ENCODE data around the gene LRRC51. TPM values are rescaled to one million over a fixed set of nuclear protein-coding genes. Genes with fewer than 3 reads are reported as not detected.
A peak's percentile ranks its signal among the peaks of the same experiment; 100 is the strongest.

Gene LRRC51
- total and polyA plus RNA-seq, 3 experiments from 2014 or later, result 2.6 to 8.9 (median 8.2) TPM

GRCh38 chr11:72084076-72084475 is 3.4 kb downstream of the LRRC51 start:
- no peaks in the 10 kb centered on the region for H3K9me3 Mint-ChIP-seq
- Histone ChIP-seq H3K27ac (ENCODE audit: low read depth, low read length) (no peak overlapping the region), H3K9me3 (ENCODE audit: low read length) (no peaks in the 10 kb centered on the region), H3K36me3 (ENCODE audit: insufficient read depth, low read length) (peaks cover 5% of the 10 kb centered on the region), H3K27me3 (ENCODE audit: insufficient read depth, low read length, poor library complexity, severe bottlenecking) (no peaks in the 10 kb centered on the region), H3K4me1 (ENCODE audit: insufficient read depth, low read length) (peaks cover 19% of the 10 kb centered on the region), H3K4me3 (ENCODE audit: low read length) (no peak overlapping the region)
- POLR2A ChIA-PET, result interaction anchor here (1.5 kb wide), 1 partner anchor 44 kb away, joined by 3 read pairs; no protein-coding TSS in a partner anchor
- H3K27ac Mint-ChIP-seq, result peak overlapping the region in 4 of 8 donors; percentile 7 to 95 (median 79)
- CTCF ChIA-PET, result interaction anchor here (1.1 to 3.6 kb wide), 3 partner anchors 11 to 106 kb away, joined by 5 to 23 read pairs (median 5); no protein-coding TSS in a partner anchor
- no peak overlapping the region for H3K4me3 Mint-ChIP-seq
- no peaks in the 10 kb centered on the region for H3K27me3 Mint-ChIP-seq
- peaks cover 0 to 21% (median under 1%) of the 10 kb centered on the region in 3 donors for H3K36me3 Mint-ChIP-seq
- H3K4me1 Mint-ChIP-seq, result peaks cover 21 to 32% (median 31%) of the 10 kb centered on the region in 3 donors
- DNase-seq, result no peak

DNA sequence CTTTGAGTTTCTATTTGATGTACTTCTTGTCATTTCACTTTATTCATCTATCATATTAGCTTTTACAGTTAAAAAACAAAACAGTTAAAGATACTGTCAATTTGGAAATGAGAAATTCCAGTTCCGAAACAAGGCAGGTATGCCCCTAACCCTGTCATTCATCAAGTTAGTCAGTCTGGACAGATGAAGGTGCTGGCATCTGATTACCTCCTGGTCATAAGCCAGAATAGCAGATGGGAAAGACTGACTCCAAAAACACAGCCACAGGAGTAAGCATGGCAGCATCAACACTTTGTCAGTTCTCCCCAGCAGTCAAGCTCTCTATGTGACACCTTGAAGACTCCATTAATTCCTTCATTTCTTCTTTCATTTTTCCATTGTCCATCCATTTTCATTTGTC is 4.3 kb downstream of the LRRC51 start:
- H3K36me3 Mint-ChIP-seq, result peaks cover 0 to 30% (median 4%) of the 10 kb centered on the region in 3 donors
- H3K9me3 Mint-ChIP-seq, result no peaks in the 10 kb centered on the region
- Histone ChIP-seq H3K36me3 (ENCODE audit: insufficient read depth, low read length) (peaks cover 5% of the 10 kb centered on the region), H3K9me3 (ENCODE audit: low read length) (no peaks in the 10 kb centered on the region), H3K27ac (ENCODE audit: low read depth, low read length) (no peak overlapping the region), H3K4me3 (ENCODE audit: low read length) (no peak overlapping the region), H3K27me3 (ENCODE audit: insufficient read depth, low read length, poor library complexity, severe bottlenecking) (no peaks in the 10 kb centered on the region), H3K4me1 (ENCODE audit: insufficient read depth, low read length) (peaks cover 10% of the 10 kb centered on the region)
- ChIA-PET POLR2A (interaction anchor here (0.5 to 1.5 kb wide), 3 partner anchors 12 to 45 kb away, joined by 3 read pairs; no protein-coding TSS in a partner anchor), CTCF (interaction anchor here (1.1 to 3.6 kb wide), 4 partner anchors 10 to 107 kb away, joined by 5 to 23 read pairs (median 7); no protein-coding TSS in a partner anchor)
- no peaks in the 10 kb centered on the region for H3K27me3 Mint-ChIP-seq
- peaks cover 15 to 26% (median 25%) of the 10 kb centered on the region in 3 donors for H3K4me1 Mint-ChIP-seq
- peak overlapping the region in 4 of 8 donors; percentile 6 to 66 (median 36) for H3K27ac Mint-ChIP-seq
- H3K4me3 Mint-ChIP-seq, result no peak overlapping the region
- DNase-seq, result no peak

- Mint-ChIP-seq H3K4me3 (no peak overlapping the region), H3K36me3 (peaks cover 0 to 30% (median 5%) of the 10 kb centered on the region in 3 donors), H3K27me3 (no peaks in the 10 kb centered on the region), H3K27ac (peak overlapping the region; percentile 36 to 83 (median 74)), H3K4me1 (peaks cover 10 to 21% (median 17%) of the 10 kb centered on the region in 3 donors), H3K9me3 (no peaks in the 10 kb centered on the region)
- H3K27ac ChIP-seq (ENCODE audit: low read depth, low read length), result no peak overlapping the region
- ChIA-PET CTCF (interaction anchor here (1.2 to 3.6 kb wide), 5 partner anchors 9 to 61 kb away, joined by 3 to 23 read pairs (median 5); partner anchors contain the start of gene TOMT), POLR2A (interaction anchor here (1.1 kb wide), 1 partner anchor 11 kb away, joined by 3 read pairs; no protein-coding TSS in a partner anchor)
- DNase-seq, result no peak
- H3K36me3 ChIP-seq (ENCODE audit: insufficient read depth, low read length), result peaks cover 5% of the 10 kb centered on the region
- H3K4me1 ChIP-seq (ENCODE audit: insufficient read depth, low read length), result peaks cover 9% of the 10 kb centered on the region
- no peak overlapping the region for H3K4me3 ChIP-seq (ENCODE audit: low read length)
- no peaks in the 10 kb centered on the region for H3K27me3 ChIP-seq (ENCODE audit: insufficient read depth, low read length, poor library complexity, severe bottlenecking)
- H3K9me3 ChIP-seq (ENCODE audit: low read length), result no peaks in the 10 kb centered on the region
Observed at GRCh38 chr11:72085621-72086351, 5.1 kb downstream of the LRRC51 start.

DNA sequence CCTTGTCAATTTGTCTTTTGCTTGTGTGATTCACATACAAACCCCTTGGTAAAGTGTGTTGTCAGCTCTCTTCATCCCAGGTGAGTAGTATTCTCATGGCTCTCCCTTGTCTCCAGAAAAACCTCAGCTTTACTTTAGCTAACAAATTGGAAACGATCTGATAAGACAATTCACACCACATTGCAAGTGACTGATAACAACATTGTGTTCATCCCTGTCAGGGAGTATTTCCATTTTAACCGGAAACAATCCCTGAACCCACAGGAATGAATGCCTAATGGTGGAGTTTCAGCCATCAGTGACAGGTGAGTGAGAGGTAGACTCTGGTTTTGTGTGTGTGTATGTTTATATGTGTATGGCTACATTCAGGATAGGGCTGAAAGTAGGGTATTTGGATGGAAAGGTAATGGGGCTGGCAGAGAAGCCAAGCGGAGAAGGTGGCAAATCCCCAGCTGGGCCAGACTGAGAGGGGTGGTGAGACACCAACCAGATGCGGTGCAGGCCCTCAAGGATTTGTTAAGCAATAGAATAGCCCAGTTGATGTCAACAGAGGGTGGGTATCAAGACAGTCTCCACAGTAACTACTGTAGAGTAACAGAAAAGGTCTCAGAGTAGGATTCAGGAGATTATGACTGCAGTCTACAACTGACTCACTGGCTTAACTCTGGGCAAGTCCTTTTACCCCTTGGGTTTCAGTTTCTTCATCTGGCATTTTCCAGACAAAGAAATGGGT is 7.6 kb downstream of the LRRC51 start:
- POLR2A ChIA-PET, result no interaction called here
- peak overlapping the region in 6 of 8 donors; percentile 3 to 78 (median 70) for H3K27ac Mint-ChIP-seq
- no peaks in the 10 kb centered on the region for H3K27me3 ChIP-seq (ENCODE audit: insufficient read depth, low read length, poor library complexity, severe bottlenecking)

GRCh38 chr11:72091292-72091691 is 10.6 kb downstream of the LRRC51 start:
- H3K36me3 ChIP-seq (ENCODE audit: insufficient read depth, low read length), result peaks cover 5% of the 10 kb centered on the region
- ChIA-PET CTCF (interaction anchor here (0.6 to 10.3 kb wide), 21 partner anchors 9 to 114 kb away, joined by 3 to 177 read pairs (median 4); partner anchors contain the start of gene LAMTOR1), POLR2A (interaction anchor here (0.8 kb wide), 1 partner anchor 51 kb away, joined by 4 read pairs; no protein-coding TSS in a partner anchor)
- H3K36me3 Mint-ChIP-seq, result peaks cover 0 to 49% (median 5%) of the 10 kb centered on the region in 3 donors
- no peak overlapping the region for H3K27ac ChIP-seq (ENCODE audit: low read depth, low read length)
- no peak overlapping the region for H3K4me3 ChIP-seq (ENCODE audit: low read length)
- peaks cover 3 to 12% (median 3%) of the 10 kb centered on the region in 3 donors for H3K4me1 Mint-ChIP-seq
- H3K4me3 Mint-ChIP-seq, result peak overlapping the region in 1 of 7 donors; percentile 75
- no peaks in the 10 kb centered on the region for H3K9me3 ChIP-seq (ENCODE audit: low read length)
- no peaks in the 10 kb centered on the region for H3K27me3 Mint-ChIP-seq
- H3K27me3 ChIP-seq (ENCODE audit: insufficient read depth, low read length, poor library complexity, severe bottlenecking), result no peaks in the 10 kb centered on the region
- H3K27ac Mint-ChIP-seq, result peak overlapping the region; percentile 37 to 84 (median 62)
- no peaks in the 10 kb centered on the region for H3K9me3 Mint-ChIP-seq
- peak; percentile 39 to 77 (median 48) for DNase-seq
- H3K4me1 ChIP-seq (ENCODE audit: insufficient read depth, low read length), result no peaks in the 10 kb centered on the region

More for the DNA sequence above, 7.6 kb downstream of the LRRC51 start:
- Histone ChIP-seq H3K36me3 (ENCODE audit: insufficient read depth, low read length) (peaks cover 5% of the 10 kb centered on the region), H3K9me3 (ENCODE audit: low read length) (no peaks in the 10 kb centered on the region), H3K4me3 (ENCODE audit: low read length) (no peak overlapping the region), H3K4me1 (ENCODE audit: insufficient read depth, low read length) (no peaks in the 10 kb centered on the region), H3K27ac (ENCODE audit: low read depth, low read length) (no peak overlapping the region)
- Mint-ChIP-seq H3K9me3 (no peaks in the 10 kb centered on the region), H3K36me3 (peaks cover 0 to 34% (median 5%) of the 10 kb centered on the region in 3 donors), H3K27me3 (no peaks in the 10 kb centered on the region), H3K4me3 (no peak overlapping the region), H3K4me1 (peaks cover 3 to 14% (median 3%) of the 10 kb centered on the region in 3 donors)
- DNase-seq, result no peak
- CTCF ChIA-PET, result interaction anchor here (1.1 kb wide), 1 partner anchor 10 kb away, joined by 3 read pairs; no protein-coding TSS in a partner anchor

DNA sequence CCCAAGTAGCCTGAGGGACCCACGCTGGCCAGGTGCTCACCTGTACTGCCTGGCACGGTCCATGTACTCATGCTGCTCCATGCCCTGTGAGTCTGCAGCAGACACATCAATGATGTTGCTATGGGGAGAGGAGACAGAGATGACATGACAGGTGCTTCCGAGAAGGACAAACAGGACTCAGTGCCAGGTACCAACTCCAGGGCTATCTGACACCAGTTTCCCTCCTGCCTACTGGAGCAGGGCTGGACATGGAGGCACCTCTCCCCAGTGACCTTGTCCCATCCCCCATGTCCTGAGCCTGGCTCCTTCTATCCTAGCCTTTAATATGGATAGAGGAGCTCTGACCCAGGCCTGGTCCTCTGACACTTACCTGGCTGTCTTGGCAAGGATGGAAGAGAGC is 18.1 kb downstream of the LRRC51 start:
- H3K27me3 Mint-ChIP-seq, result no peaks in the 10 kb centered on the region
- H3K36me3 Mint-ChIP-seq, result peaks cover 0 to 61% (median 0%) of the 10 kb centered on the region in 3 donors
- POLR2A ChIA-PET, result no interaction called here
- Histone ChIP-seq H3K36me3 (ENCODE audit: insufficient read depth, low read length) (peaks cover 25% of the 10 kb centered on the region), H3K4me3 (ENCODE audit: low read length) (no peak overlapping the region), H3K4me1 (ENCODE audit: insufficient read depth, low read length) (peaks cover 27% of the 10 kb centered on the region), H3K9me3 (ENCODE audit: low read length) (no peaks in the 10 kb centered on the region), H3K27me3 (ENCODE audit: insufficient read depth, low read length, poor library complexity, severe bottlenecking) (no peaks in the 10 kb centered on the region), H3K27ac (ENCODE audit: low read depth, low read length) (no peak overlapping the region)
- CTCF ChIA-PET, result interaction anchor here (1.2 to 10.3 kb wide), 4 partner anchors 8 to 71 kb away, joined by 4 to 177 read pairs (median 8); no protein-coding TSS in a partner anchor
- H3K9me3 Mint-ChIP-seq, result no peaks in the 10 kb centered on the region
- H3K27ac Mint-ChIP-seq, result peak overlapping the region in 3 of 8 donors; percentile 22 to 43 (median 36)
- no peak for DNase-seq
- no peak overlapping the region for H3K4me3 Mint-ChIP-seq
- peaks cover 29 to 39% (median 35%) of the 10 kb centered on the region in 3 donors for H3K4me1 Mint-ChIP-seq

GRCh38 chr11:72100009-72100408 is 19.4 kb downstream of the LRRC51 start:
- DNase-seq, result no peak
- Histone ChIP-seq H3K4me1 (ENCODE audit: insufficient read depth, low read length) (peaks cover 31% of the 10 kb centered on the region), H3K4me3 (ENCODE audit: low read length) (no peak overlapping the region), H3K27ac (ENCODE audit: low read depth, low read length) (no peak overlapping the region), H3K27me3 (ENCODE audit: insufficient read depth, low read length, poor library complexity, severe bottlenecking) (no peaks in the 10 kb centered on the region), H3K36me3 (ENCODE audit: insufficient read depth, low read length) (peaks cover 25% of the 10 kb centered on the region), H3K9me3 (ENCODE audit: low read length) (no peaks in the 10 kb centered on the region)
- no peaks in the 10 kb centered on the region for H3K9me3 Mint-ChIP-seq
- H3K36me3 Mint-ChIP-seq, result peaks cover 0 to 52% (median 0%) of the 10 kb centered on the region in 3 donors
- H3K4me1 Mint-ChIP-seq, result peaks cover 37 to 47% (median 43%) of the 10 kb centered on the region in 3 donors
- CTCF ChIA-PET, result interaction anchor here (1.3 to 2.8 kb wide), 4 partner anchors 9 to 75 kb away, joined by 4 to 14 read pairs (median 8); no protein-coding TSS in a partner anchor
- H3K27me3 Mint-ChIP-seq, result no peaks in the 10 kb centered on the region
- peak overlapping the region in 1 of 7 donors; percentile 51 for H3K4me3 Mint-ChIP-seq
- peak overlapping the region in 5 of 8 donors; percentile 17 to 95 (median 67) for H3K27ac Mint-ChIP-seq
- POLR2A ChIA-PET, result interaction anchor here (1.1 kb wide), 1 partner anchor 12 kb away, joined by 4 read pairs; the partner anchor contains the start of gene ANAPC15

Data from CD8-positive, alpha-beta memory T cell (primary cell).